Osteoblast (primary cell): ENCODE measurements around the gene FAM210A. TPM values are rescaled to one million over a fixed set of nuclear protein-coding genes. Genes with fewer than 3 reads are reported as not detected.
A peak's percentile ranks its signal among the peaks of the same experiment; 100 is the strongest.

Source experiments
- DNase-seq: peaks from one replicate; pipeline ENCODE4 v3.0.0; 2011; ENCODE audit warnings: low spot score, mixed read lengths; ENCODE audit not compliant: insufficient read length; ENCODE audit errors: missing footprints
- H2AFZ ChIP-seq: 2 replicates; pipeline ENCODE4 v1.6.0; 2011; ENCODE audit warnings: mild to moderate bottlenecking, low read length
- H3K27ac ChIP-seq: 2 replicates; pipeline ENCODE4 v1.5.1; 2011; ENCODE audit warnings: mild to moderate bottlenecking, low read depth, low read length, moderate library complexity
- H3K27me3 ChIP-seq: 2 replicates; pipeline ENCODE4 v1.6.0; 2012; ENCODE audit warnings: mild to moderate bottlenecking, control low read depth, inconsistent platforms, low read length, moderate library complexity; ENCODE audit not compliant: insufficient read depth
- H3K36me3 ChIP-seq: 2 replicates; pipeline ENCODE4 v1.5.1; 2011; ENCODE audit warnings: mild to moderate bottlenecking, low read length, control low read depth, moderate library complexity; ENCODE audit not compliant: insufficient read depth
- H3K4me1 ChIP-seq: 2 replicates; pipeline ENCODE4 v1.5.1; 2011; ENCODE audit warnings: mild to moderate bottlenecking, low read length, control low read depth, moderate library complexity; ENCODE audit not compliant: insufficient read depth
- H3K4me2 ChIP-seq: 2 replicates; pipeline ENCODE4 v1.6.0; 2011; ENCODE audit warnings: mild to moderate bottlenecking, low read length; ENCODE audit not compliant: insufficient read depth
- H3K4me3 ChIP-seq: fragments of 200-600 bp; sonication (generic); 3 replicates; pipeline ENCODE4 v1.5.1; 2012; ENCODE audit warnings: mild to moderate bottlenecking, low read length, inconsistent platforms; ENCODE audit not compliant: insufficient read depth
- H3K79me2 ChIP-seq: 2 replicates; pipeline ENCODE4 v1.6.0; 2012; ENCODE audit warnings: mild to moderate bottlenecking, low read length, control low read depth, inconsistent platforms; ENCODE audit not compliant: insufficient read depth
- H3K9me3 ChIP-seq: 2 replicates; pipeline ENCODE4 v1.5.1; 2011; ENCODE audit warnings: low read depth, low read length, control low read depth
- H4K20me1 ChIP-seq: 2 replicates; pipeline ENCODE4 v1.6.0; 2012; ENCODE audit warnings: mild to moderate bottlenecking, low read length, control low read depth; ENCODE audit not compliant: insufficient read depth
- small RNA-seq: library from RNA; depleted of rRNA; stranded (forward); fragments of <200 nt; gene quantifications from one replicate; pipeline ENCODE3, GENCODE V24; 2012
- total RNA-seq: library from RNA; depleted of rRNA; stranded (reverse); fragments of >200 nt; gene quantifications from 2 replicates; pipeline ENCODE4 v1.2.3, GENCODE V29; 2012
- TF ChIP-seq, protein P1 (sequence below): IDR thresholded peaks from 2 replicates; pipeline ENCODE4 v1.5.1; 2011; ENCODE audit warnings: mild to moderate bottlenecking, low read depth, low read length, moderate library complexity; ENCODE audit errors: extremely low read depth

The FAM210A gene
- total RNA-seq, 1 donor: 24.6 TPM

DNA sequence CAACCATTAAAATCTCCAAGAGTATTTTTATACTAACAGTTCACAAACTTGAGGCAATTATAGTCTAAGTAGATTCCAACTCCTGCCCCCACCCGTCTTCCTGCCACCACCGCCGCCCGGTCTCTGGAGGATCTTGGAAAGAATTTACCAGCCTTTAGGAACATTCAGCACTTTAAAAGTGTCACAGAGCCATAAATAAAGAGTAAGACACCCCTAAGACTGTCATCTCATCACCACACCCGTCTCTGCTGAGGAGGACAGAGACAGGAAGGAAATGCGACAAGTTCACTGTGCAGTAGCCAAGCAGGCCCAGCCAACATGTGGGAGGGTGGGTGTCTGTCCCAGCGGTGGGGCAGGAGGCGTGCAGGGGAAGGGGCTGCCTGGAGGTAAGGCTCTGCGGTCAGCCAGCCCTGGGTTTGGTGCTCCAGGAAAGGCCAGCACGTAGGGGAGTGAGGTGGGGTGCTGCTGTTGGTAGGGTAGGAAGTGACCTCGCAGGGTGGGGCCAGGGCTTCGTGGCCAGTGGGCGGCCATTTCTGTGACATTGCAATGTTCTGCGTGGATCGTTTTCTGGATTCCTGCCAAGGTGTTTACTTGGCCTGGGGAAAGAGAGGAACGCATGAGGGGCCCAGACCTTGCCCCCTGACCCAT, 111.6 kb downstream of the FAM210A start:
- DNase-seq: no peak
- H2AFZ ChIP-seq: no peak overlapping the region

DNA sequence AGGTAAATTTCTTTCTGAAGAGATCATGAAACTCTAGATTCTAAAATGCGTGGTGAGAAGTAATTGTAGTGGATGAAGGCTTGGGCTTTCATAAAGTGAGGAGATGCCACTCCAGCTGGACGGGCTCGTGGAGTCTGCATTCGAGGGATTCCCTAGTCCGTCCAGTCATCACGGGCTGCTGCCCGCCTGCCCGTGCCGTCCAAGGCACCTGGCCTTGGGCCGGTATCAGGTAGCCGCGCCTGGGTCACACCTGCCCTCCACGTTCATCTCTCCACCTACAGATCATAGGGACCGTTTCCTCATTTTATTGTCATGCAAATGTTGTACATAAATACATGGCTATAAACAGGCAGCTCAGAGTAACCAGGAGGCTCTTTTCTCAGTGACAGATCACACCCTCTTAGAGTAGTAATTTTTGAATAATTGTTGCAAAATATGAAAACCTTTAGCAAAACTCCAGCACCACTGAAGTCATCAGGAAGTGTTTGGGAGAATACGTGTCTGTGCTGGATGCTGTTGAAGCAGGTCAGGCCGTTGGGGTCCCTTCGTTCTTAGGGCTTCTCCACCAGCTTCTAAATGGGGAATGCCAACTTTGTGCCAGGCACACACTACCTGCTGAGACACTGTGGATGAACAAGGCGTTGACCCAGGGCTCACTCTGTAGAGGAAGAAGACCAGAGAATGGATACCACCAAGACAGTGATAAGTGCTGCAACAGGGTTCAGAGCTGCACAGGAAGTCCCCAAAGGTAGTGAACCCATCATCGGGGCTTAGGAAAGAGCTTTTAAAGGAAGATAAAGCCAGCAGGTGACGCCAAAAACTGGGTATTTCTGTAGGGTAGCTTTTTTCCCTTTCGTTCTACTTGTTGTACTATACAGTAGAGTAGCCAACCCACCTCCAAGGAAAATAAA, 112.5 kb downstream of the FAM210A start:
- no peaks in the 10 kb centered on the region for H3K79me2 ChIP-seq
- no peak overlapping the region for H3K27ac ChIP-seq
- TF ChIP-seq, protein P1, sequence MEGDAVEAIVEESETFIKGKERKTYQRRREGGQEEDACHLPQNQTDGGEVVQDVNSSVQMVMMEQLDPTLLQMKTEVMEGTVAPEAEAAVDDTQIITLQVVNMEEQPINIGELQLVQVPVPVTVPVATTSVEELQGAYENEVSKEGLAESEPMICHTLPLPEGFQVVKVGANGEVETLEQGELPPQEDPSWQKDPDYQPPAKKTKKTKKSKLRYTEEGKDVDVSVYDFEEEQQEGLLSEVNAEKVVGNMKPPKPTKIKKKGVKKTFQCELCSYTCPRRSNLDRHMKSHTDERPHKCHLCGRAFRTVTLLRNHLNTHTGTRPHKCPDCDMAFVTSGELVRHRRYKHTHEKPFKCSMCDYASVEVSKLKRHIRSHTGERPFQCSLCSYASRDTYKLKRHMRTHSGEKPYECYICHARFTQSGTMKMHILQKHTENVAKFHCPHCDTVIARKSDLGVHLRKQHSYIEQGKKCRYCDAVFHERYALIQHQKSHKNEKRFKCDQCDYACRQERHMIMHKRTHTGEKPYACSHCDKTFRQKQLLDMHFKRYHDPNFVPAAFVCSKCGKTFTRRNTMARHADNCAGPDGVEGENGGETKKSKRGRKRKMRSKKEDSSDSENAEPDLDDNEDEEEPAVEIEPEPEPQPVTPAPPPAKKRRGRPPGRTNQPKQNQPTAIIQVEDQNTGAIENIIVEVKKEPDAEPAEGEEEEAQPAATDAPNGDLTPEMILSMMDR: no peak
- no peaks in the 10 kb centered on the region for H3K36me3 ChIP-seq
- H3K27me3 ChIP-seq: peaks cover 25% of the 10 kb centered on the region
- H2AFZ ChIP-seq: no peak overlapping the region
- H3K9me3 ChIP-seq: no peaks in the 10 kb centered on the region
- H4K20me1 ChIP-seq: no peaks in the 10 kb centered on the region
- no peak overlapping the region for H3K4me2 ChIP-seq
- H3K4me1 ChIP-seq: peaks cover 14% of the 10 kb centered on the region
- H3K4me3 ChIP-seq: no peak overlapping the region
- peak; percentile 51 for DNase-seq

More for the DNA sequence above, 111.6 kb downstream of the FAM210A start:
- Histone ChIP-seq H3K79me2 (no peaks in the 10 kb centered on the region), H3K36me3 (no peaks in the 10 kb centered on the region), H4K20me1 (no peaks in the 10 kb centered on the region), H3K9me3 (no peaks in the 10 kb centered on the region), H3K27ac (no peak overlapping the region), H3K27me3 (peaks cover 25% of the 10 kb centered on the region), H3K4me1 (peaks cover 14% of the 10 kb centered on the region), H3K4me2 (no peak overlapping the region), H3K4me3 (no peak overlapping the region)
- TF ChIP-seq, protein P1: no peak

Small RNAs within 50 kb of the gene (small RNA-seq; reads per million reads assigned to genes)
- gene AP001525.1 (not detected), gene RN7SL362P (not detected)

Other genes with a start within 250 kb of the FAM210A start
- 35.7 and 35.8 TPM in 2 replicates for gene RNMT, start 115 bp upstream of the FAM210A start, total RNA-seq
- 0.36 and 0.59 TPM in 2 replicates for gene MC5R, start 97.6 kb upstream of the FAM210A start, total RNA-seq
- not detected in 2 replicates for gene MC2R, start 189.0 kb upstream of the FAM210A start, total RNA-seq